Measurements from ENCODE around the gene P2RX6. TPM values are rescaled to one million over a fixed set of nuclear protein-coding genes. Genes with fewer than 3 reads are reported as not detected.

P2RX6 gene
- total RNA-seq, 1 donor = 3.5 TPM

DNA sequence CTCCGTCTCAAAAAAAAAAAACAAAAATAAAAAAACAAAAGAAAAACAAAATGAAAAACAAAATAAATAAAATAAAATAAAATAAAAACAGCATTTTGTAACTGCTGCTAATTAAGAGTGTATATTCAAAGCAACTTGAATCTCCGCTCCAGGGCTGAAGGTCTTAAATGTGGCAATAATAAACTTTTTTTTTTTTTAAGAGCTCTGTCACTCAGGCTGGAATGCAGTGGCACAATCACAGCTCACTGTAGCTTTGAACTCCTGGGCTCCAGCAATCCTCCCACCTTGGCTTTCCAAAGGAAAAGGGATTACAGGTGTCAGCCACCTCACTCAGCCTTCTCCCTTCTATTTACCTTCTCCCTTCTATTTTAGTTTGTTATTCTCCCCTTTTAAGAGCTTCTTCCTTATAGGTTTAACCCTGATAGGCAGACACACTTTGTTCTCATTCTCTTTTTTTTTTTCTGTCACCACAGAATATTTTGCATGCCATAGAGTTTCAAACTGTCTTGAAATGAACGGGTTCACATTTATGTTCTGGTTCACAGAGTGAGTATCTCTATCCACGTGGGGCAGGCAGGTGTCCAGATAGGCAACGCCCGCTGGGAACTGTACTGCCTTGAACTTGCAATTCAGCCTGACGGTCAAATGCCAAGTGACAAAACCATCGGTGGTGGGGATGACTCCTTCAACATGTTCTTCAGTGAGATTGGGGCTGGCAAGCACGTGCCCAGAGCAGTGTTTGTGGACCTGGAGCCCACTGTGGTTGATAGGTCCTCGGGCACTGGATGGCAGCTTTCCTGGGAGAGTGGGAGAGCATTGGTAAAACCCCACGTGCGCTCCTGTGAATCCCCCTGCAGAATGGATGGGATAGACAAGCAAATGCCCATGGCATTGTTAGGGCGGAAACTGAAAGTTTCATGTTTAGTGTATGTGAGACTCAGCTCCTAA lies 50.2 kb downstream of the P2RX6 start:
- TF ChIP-seq, protein P1, sequence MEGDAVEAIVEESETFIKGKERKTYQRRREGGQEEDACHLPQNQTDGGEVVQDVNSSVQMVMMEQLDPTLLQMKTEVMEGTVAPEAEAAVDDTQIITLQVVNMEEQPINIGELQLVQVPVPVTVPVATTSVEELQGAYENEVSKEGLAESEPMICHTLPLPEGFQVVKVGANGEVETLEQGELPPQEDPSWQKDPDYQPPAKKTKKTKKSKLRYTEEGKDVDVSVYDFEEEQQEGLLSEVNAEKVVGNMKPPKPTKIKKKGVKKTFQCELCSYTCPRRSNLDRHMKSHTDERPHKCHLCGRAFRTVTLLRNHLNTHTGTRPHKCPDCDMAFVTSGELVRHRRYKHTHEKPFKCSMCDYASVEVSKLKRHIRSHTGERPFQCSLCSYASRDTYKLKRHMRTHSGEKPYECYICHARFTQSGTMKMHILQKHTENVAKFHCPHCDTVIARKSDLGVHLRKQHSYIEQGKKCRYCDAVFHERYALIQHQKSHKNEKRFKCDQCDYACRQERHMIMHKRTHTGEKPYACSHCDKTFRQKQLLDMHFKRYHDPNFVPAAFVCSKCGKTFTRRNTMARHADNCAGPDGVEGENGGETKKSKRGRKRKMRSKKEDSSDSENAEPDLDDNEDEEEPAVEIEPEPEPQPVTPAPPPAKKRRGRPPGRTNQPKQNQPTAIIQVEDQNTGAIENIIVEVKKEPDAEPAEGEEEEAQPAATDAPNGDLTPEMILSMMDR (IDR thresholded peaks at IDR 0.05; ENCODE audit: insufficient read depth, low read depth, low read length) = no peak
- no peak overlapping the region for H3K4me3 ChIP-seq (ENCODE audit: low read depth, low read length)
- DNase-seq (ENCODE audit: low read depth) = no peak

DNA sequence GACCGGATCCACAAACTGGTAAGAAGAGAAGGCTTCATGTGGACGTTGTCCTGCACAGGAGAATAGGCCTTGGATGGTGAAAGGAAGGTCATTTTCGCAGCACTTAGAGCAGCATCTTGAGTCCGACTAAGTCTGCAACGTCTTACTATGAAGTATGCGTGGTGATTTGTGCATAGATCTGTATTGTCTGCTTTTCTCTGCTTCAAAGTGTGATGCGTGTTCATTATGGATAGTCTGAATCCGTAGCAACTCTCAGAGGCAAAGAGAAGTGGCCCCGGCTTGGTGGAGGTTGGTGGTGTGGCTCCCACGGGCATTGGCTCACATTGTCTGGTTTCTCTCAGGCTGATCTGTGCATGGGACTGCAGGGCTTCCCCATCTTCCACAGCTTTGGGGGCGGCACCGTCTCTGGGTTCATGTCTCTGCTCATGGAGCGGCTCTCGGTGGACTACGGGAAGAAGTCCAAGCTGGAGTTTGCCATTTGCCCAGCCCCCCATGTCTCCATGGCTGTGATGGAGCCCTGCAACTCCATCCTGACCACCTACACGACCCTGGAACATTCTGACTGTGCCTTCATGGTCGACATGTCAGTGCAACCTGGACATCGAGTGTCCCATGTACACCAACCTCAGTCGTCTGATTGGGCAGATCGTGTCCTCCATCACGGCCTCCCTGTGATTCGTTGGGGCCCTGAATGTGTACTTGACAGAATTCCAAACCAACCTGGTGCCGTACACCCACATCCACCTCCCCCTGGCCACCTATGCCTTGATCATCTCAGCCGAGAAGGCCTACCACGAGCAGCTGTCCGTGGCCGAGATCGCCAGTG lies 52.3 kb downstream of the P2RX6 start:
- DNase-seq (ENCODE audit: low read depth) = no peak
- H3K4me3 ChIP-seq (ENCODE audit: low read depth, low read length) = no peak overlapping the region
- TF ChIP-seq, protein P1 (IDR thresholded peaks at IDR 0.05; ENCODE audit: insufficient read depth, low read depth, low read length) = no peak

DNA sequence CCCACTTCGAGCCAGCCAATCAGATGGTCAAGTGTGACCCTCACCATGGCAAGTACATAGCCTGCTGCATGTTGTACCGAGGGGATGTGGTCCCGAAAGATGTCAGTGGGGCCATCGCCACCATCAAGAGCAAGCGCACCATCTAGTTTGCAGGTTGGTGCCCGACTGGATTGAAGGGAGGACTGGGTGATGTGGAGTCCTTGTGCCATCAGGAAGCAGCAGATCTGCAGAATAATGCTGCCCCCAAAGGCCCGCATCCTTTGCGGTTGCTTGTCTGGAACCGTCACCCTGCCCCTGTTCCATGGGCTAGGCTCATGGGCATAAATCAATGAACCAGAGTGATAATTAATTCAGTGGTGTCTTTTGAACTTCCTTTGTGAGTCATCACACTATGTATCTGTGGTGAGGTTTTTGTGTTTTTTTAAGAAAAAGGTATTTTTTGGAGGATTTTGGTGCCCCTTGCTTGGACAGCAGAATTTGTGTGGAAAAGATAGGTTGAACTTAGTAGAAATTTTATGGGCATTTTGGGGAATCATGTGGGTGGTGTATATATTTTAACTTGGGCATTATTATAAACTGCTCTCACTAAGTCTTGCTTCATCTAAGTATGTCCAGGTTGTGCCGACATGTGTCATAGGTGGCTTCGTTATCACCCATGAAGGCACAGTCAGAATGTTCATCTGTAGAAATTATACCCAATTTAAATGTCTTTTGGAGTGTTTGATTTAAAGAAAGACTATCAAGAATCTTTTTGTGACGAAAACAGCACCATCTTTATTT lies 53.1 kb downstream of the P2RX6 start:
- H3K4me3 ChIP-seq (ENCODE audit: low read depth, low read length) = no peak overlapping the region
- TF ChIP-seq, protein P1 (IDR thresholded peaks at IDR 0.05; ENCODE audit: insufficient read depth, low read depth, low read length) = no peak
- DNase-seq (ENCODE audit: low read depth) = no peak

DNA sequence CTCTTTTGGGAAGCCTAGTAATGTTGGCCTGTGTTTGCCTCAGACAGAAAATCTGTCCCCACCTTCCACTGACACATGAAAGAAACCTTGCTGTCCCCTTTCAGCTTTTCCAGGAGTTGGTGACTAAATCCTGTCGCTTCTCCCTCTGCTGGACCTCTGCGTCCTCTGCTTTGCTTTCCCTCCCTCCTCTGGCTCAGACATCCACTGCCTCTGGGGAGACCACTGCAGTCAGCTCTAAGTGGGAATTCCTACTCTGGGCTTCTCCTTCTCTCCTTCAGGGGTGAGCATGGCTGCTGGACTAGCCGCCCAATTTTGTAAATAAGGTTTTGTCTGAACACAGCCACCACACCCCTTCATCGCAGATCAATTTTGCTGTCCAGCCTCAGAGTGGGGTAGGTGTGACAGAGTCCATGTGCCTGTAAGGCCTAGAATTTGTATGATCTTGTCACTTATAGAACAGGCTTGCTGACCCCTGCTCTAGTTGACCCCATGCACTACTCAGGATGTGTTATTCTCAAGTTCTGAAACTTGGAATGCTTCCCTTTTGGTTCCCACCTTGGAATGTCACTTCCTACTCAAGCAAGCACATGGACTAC lies 53.8 kb downstream of the P2RX6 start:
- no peak overlapping the region for H3K4me3 ChIP-seq (ENCODE audit: low read depth, low read length)
- DNase-seq (ENCODE audit: low read depth) = no peak
- TF ChIP-seq, protein P1 (IDR thresholded peaks at IDR 0.05; ENCODE audit: insufficient read depth, low read depth, low read length) = no peak

DNA sequence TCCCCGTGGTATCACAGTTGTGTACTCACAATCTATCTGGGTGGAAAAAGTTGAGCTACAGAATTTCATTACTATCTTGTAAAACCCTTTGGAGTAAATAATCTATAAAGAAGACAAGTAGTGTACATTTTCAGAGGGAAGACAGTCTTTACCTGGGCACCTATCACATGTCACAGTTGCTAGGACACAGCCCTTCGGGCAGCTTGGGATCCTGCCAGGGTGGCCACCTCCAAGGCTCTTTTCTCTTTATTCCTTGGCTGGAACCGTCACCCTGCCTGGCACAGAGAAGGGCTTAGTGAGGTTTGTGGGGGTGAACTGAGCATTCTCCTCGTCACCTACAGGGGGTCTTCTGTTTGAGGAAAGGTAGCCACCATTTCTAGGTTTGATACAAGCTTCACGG lies 54.4 kb downstream of the P2RX6 start:
- H3K4me3 ChIP-seq (ENCODE audit: low read depth, low read length) = no peak overlapping the region
- TF ChIP-seq, protein P1 (IDR thresholded peaks at IDR 0.05; ENCODE audit: insufficient read depth, low read depth, low read length) = no peak

More for the DNA sequence above, 54.4 kb downstream of the P2RX6 start:
- DNase-seq (ENCODE audit: low read depth) = no peak

Measured in fibroblast of villous mesenchyme (primary cell).